Amygdala (tissue), 56 donors: ENCODE measurements around the gene FAM163B.

Source experiments
- DNase-seq, 56 donors: peaks; one replicate each; lab custom pipeline; 2025; lab: John Stamatoyannopoulos, UW

Gene FAM163B

GRCh38 chr9:133534346-133535291, 74.6 kb downstream of the FAM163B start, which contains the start of gene ADAMTSL2:
TSS of gene ADAMTSL2 (plus strand) at chr9:133534704. CDS start at chr9:133536713, 2,009 bp downstream.
- peak in 40 of 56 donors; percentile 17 to 78 (median 56) for DNase-seq

- DNase-seq = peak in 8 of 56 donors; percentile 18 to 59 (median 38)
Observed at GRCh38 chr9:133533857-133534256, 75.3 kb downstream of the FAM163B start.

GRCh38 chr9:133532937-133533668, 76.1 kb downstream of the FAM163B start:
- DNase-seq = peak in 36 of 56 donors; percentile 5 to 74 (median 49)

- no peak for DNase-seq
Observed at GRCh38 chr9:133531293-133531692, 77.9 kb downstream of the FAM163B start.

- DNase-seq = no peak
Observed at GRCh38 chr9:133529874-133530273, 79.3 kb downstream of the FAM163B start.

GRCh38 chr9:133529457-133529856, 79.7 kb downstream of the FAM163B start:
- DNase-seq = no peak

- no peak for DNase-seq
Observed at GRCh38 chr9:133528876-133529241, 80.3 kb downstream of the FAM163B start.

GRCh38 chr9:133528001-133528875, 81.0 kb downstream of the FAM163B start:
- no peak for DNase-seq

GRCh38 chr9:133527444-133527920, 81.7 kb downstream of the FAM163B start:
- DNase-seq = peak in 27 of 56 donors; percentile 15 to 66 (median 37)
